Measurements from ENCODE around the gene ECD.

ECD gene

GRCh38 chr10:73206385-73206784 is 38.6 kb upstream of the ECD start:
- TF ChIP-seq CTCF (conservative IDR thresholded peaks at IDR 0.05; ENCODE audit: control insufficient read depth, insufficient read depth, low read depth, low read length) = no peak
- no peak for DNase-seq (ENCODE audit: low read depth)

GRCh38 chr10:73205890-73206289 is 38.1 kb upstream of the ECD start:
- DNase-seq (ENCODE audit: low read depth) = no peak
- no peak for TF ChIP-seq CTCF (conservative IDR thresholded peaks at IDR 0.05; ENCODE audit: control insufficient read depth, insufficient read depth, low read depth, low read length)
- H3K4me3 ChIP-seq (ENCODE audit: control insufficient read depth, low read depth, low read length) = no peak overlapping the region

More at GRCh38 chr10:73206385-73206784, 38.6 kb upstream of the ECD start:
- no peak overlapping the region for H3K4me3 ChIP-seq (ENCODE audit: control insufficient read depth, low read depth, low read length)

- no peak for TF ChIP-seq CTCF (conservative IDR thresholded peaks at IDR 0.05; ENCODE audit: control insufficient read depth, insufficient read depth, low read depth, low read length)
- H3K4me3 ChIP-seq (ENCODE audit: control insufficient read depth, low read depth, low read length) = no peak overlapping the region
- peak; percentile 10 for DNase-seq (ENCODE audit: low read depth)
These were observed 37.3 kb upstream of the ECD start for GRCh38 chr10:73205081-73205480.

GRCh38 chr10:73190188-73190587 is 22.4 kb upstream of the ECD start:
- TF ChIP-seq CTCF (conservative IDR thresholded peaks at IDR 0.05; ENCODE audit: control insufficient read depth, insufficient read depth, low read depth, low read length) = no peak
- no peak overlapping the region for H3K4me3 ChIP-seq (ENCODE audit: control insufficient read depth, low read depth, low read length)

GRCh38 chr10:73186266-73186665 is 18.5 kb upstream of the ECD start:
- no peak overlapping the region for H3K4me3 ChIP-seq (ENCODE audit: control insufficient read depth, low read depth, low read length)
- no peak for TF ChIP-seq CTCF (conservative IDR thresholded peaks at IDR 0.05; ENCODE audit: control insufficient read depth, insufficient read depth, low read depth, low read length)
- no peak for DNase-seq (ENCODE audit: low read depth)

More at GRCh38 chr10:73190188-73190587, 22.4 kb upstream of the ECD start:
- no peak for DNase-seq (ENCODE audit: low read depth)

GRCh38 chr10:73183667-73184281 is 16.0 kb upstream of the ECD start:
- H3K4me3 ChIP-seq (ENCODE audit: control insufficient read depth, low read depth, low read length) = no peak overlapping the region
- peak; percentile 86 for DNase-seq (ENCODE audit: low read depth)
- TF ChIP-seq CTCF (conservative IDR thresholded peaks at IDR 0.05; ENCODE audit: control insufficient read depth, insufficient read depth, low read depth, low read length) = no peak

- TF ChIP-seq CTCF (conservative IDR thresholded peaks at IDR 0.05; ENCODE audit: control insufficient read depth, insufficient read depth, low read depth, low read length) = no peak
- peak; percentile 16 for DNase-seq (ENCODE audit: low read depth)
These were observed 14.8 kb upstream of the ECD start for GRCh38 chr10:73182568-73182967.

More at GRCh38 chr10:73182568-73182967, 14.8 kb upstream of the ECD start:
- no peak overlapping the region for H3K4me3 ChIP-seq (ENCODE audit: control insufficient read depth, low read depth, low read length)

All from fibroblast of mammary gland (primary cell).